SW480 (cell line): ENCODE data around the gene NFXL1.

Experiments
- DNase-seq: peaks from one replicate; pipeline ENCODE4 v3.0.0-alpha.2; 2016; ENCODE audit warnings: low spot score

NFXL1 gene

DNA sequence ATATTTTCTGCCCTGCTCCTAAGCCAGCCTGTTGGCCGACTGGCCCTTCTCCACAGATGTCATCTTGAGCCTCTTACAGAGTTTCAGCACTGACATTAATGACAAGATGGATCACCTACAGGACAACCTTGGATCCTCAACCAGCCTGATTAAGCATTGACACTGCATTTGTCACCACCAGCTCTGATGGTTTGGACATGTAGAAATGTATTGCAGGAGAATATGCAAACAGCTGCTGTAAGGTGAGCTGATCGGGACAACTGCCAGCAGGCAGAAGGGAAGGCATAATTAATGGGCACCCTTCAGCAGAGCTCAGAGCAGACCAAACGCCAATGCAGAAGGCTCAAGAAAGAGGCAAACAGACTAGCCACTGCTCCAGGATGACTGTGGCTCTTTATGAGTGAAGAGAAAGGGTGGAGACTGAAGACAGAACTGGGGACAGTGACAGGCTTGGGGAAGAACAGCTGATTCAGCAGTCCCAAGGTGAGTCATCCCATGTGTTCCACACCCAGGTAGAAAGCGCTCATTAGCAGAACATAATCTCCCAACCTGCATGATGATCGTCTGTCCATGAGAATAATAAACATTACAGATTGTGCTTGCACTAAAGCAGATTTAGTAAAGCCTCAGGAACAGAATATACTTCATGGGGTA, 83.2 kb downstream of the NFXL1 start:
- peak; percentile 5 for DNase-seq

DNA sequence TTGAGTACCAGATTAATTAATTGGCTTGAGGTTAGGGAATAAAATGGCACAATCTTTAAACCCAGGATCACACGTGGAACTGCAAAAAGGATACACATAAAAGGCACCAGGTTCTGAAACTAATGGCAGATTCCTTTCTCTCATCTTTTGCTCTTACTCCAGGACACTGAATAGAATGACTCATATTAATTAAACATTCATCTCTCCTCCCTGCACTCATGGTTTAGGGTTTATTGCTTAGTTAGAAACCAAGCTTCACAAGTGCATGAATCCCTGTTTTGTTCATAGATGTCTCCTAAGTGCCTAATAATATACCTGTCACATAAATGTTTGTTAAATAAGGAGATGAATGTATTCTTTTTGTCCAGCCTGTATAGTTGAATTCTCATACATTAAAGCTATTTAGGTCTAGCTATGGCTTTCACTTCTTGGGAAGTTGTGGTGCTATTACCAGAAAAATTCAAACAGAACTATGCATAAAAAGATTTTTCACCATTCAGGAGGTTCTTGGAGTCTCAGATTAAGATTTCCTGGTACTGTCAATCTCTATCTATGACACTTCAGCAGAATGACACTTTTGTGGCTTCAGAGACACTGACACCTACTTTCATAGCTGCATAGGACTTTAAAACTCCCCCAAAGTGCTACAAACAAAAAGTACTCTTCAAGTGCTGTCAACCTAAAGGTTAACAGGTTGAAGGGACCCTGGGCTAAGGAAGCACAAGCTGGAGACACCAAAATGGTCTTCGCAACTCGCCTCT, 83.9 kb downstream of the NFXL1 start:
- peak; percentile 33 for DNase-seq

GRCh38 chr4:47829438-47829837, 84.9 kb downstream of the NFXL1 start:
- no peak for DNase-seq

- DNase-seq = no peak
These were observed 86.9 kb downstream of the NFXL1 start for GRCh38 chr4:47827343-47828047.

- no peak for DNase-seq
These were observed 89.5 kb downstream of the NFXL1 start for GRCh38 chr4:47824840-47825239.

DNA sequence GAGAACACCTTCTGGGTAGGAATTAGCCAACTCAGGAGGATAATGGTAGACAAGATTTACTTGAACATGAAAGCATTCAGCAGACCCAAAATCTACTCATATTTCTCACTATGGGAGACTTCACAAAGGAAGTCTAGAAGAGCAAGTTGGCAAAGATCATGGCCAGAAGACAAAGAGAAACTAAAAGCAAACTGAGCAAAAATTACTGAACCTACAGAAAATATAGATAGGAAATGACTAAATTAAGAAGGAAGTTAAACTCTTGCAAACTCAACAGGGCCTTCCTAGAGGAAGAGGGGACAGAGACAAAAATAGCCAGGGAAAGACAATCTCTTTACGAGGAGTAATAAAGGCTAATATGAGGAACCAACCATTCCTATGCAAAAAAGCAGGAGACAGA, 95.2 kb downstream of the NFXL1 start:
- DNase-seq = no peak

DNA sequence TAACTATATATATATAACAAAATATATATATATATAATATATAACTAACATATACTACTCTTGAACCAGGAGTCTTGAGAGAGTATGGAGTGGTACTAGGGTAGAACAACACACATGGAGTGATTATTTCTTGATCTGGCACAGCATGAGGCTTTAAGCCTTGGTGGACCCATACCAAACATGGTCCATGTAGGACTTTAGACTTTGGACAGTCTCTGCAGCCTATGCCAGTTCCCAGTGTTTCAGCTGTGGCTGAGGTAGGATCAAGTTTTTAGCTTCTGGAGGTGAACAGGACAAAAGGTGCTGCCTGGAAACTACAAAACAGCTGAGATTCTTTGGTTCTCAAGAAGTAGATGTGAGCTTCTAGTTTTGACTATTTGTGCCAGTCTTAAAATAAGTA, 97.1 kb downstream of the NFXL1 start:
- DNase-seq = no peak

DNA sequence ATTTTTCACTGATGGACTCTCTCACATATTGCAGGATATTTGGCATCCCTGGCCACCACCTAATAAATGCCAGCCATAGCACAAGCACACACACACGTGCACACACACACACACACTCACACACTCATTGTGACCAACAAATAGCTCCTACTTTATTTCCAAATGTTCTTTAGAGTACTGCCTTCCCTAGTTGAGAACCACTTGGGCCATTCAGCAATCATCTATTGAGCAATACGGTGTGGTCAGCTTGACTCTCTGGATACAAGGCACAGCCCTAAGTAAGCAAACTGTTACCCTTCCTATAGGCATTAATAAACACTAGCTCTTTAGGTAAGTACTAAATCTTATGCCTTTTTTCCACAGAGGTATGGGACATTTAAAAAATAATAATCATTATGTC, 97.6 kb downstream of the NFXL1 start:
- no peak for DNase-seq

- no peak for DNase-seq
These were observed 99.6 kb downstream of the NFXL1 start for GRCh38 chr4:47814618-47815295.

- no peak for DNase-seq
These were observed 104.7 kb downstream of the NFXL1 start for GRCh38 chr4:47809654-47810203.

DNA sequence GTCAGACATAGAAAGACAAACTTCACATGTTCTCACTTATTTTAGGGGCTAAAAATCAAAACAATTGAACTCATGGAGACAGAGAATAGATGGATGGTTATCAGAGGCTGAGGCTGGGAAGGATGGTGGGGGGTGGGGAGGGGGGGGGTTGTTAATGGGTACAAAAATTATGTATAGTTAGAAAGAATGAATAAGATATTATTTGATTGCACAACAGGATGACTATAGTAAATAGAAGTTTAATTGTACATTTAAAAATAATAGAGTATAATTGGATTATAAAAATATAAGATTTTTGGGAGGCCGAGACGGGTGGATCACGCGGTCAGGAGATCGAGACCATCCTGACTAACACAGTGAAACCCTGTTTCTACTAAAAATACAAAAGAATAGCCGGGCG, 109.8 kb downstream of the NFXL1 start:
- no peak for DNase-seq

- DNase-seq = no peak
These were observed 112.8 kb downstream of the NFXL1 start for GRCh38 chr4:47801481-47802002.

GRCh38 chr4:47798165-47798564, 116.2 kb downstream of the NFXL1 start:
- no peak for DNase-seq
